Activated CD4-positive, alpha-beta memory T cell treated with anti-CD3 and anti-CD28 coated beads, Interleukin-2, amount 10 ng/mL, durations not matched to agents 7 days and 5 days (primary cell): Measurements from ENCODE around the gene HOOK1. TPM values are rescaled to one million over a fixed set of nuclear protein-coding genes. Genes with fewer than 3 reads are reported as not detected.

ENCODE experiments used
- CTCF ChIA-PET: fragments of 350-600 bp; sonication (Branson Sonifier 250); formaldehyde crosslinking; loops from one replicate; lab custom pipeline; 2021; ENCODE audit warnings: antibody characterized with exemption, inconsistent platforms; lab: Charles Lee
- POLR2A ChIA-PET: fragments of 350-600 bp; sonication (Branson Sonifier 250); formaldehyde crosslinking; loops from one replicate; lab custom pipeline; 2021; ENCODE audit warnings: antibody characterized with exemption; lab: Charles Lee
- DNase-seq: peaks from one replicate; pipeline ENCODE4 v3.0.0-alpha.2; 2020
- H3K27ac Mint-ChIP-seq: one replicate; pipeline ENCODE4 v1.8.0; 2021; ENCODE audit warnings: mild to moderate bottlenecking, mixed read lengths
- H3K27me3 Mint-ChIP-seq: one replicate; pipeline ENCODE4 v1.8.0; 2021; ENCODE audit warnings: mixed read lengths
- H3K36me3 Mint-ChIP-seq: one replicate; pipeline ENCODE4 v1.8.0; 2021; ENCODE audit warnings: low read depth, mixed read lengths
- H3K4me1 Mint-ChIP-seq: one replicate; pipeline ENCODE4 v1.8.0; 2021; ENCODE audit warnings: mixed read lengths
- H3K4me3 Mint-ChIP-seq: one replicate; pipeline ENCODE4 v1.8.0; 2021; ENCODE audit warnings: mild to moderate bottlenecking, mixed read lengths
- H3K9me3 Mint-ChIP-seq: one replicate; pipeline ENCODE4 v1.8.0; 2021; ENCODE audit warnings: mixed read lengths
- total RNA-seq, 2 experiments: library from RNA; stranded (reverse); gene quantifications; one replicate each; pipeline ENCODE4 v1.2.3, GENCODE V29; 2021

The HOOK1 gene
- total RNA-seq, 2 experiments from 2014 or later = 0.98 to 1.6 TPM

- ChIA-PET CTCF (no interaction called here), POLR2A (no interaction called here)
- H3K27ac Mint-ChIP-seq = no peak overlapping the region
- H3K4me3 Mint-ChIP-seq = no peak overlapping the region
- no peak for DNase-seq
- peaks cover 9% of the 10 kb centered on the region for H3K27me3 Mint-ChIP-seq
- H3K36me3 Mint-ChIP-seq = no peaks in the 10 kb centered on the region
- no peaks in the 10 kb centered on the region for H3K9me3 Mint-ChIP-seq
- no peaks in the 10 kb centered on the region for H3K4me1 Mint-ChIP-seq
Observed at GRCh38 chr1:59798600-59798999, 16.1 kb upstream of the HOOK1 start.

GRCh38 chr1:59803458-59804038 is 11.2 kb upstream of the HOOK1 start:
- ChIA-PET POLR2A (no interaction called here), CTCF (no interaction called here)
- no peaks in the 10 kb centered on the region for H3K4me1 Mint-ChIP-seq
- DNase-seq = no peak
- H3K4me3 Mint-ChIP-seq = no peak overlapping the region
- H3K9me3 Mint-ChIP-seq = no peaks in the 10 kb centered on the region
- H3K27ac Mint-ChIP-seq = no peak overlapping the region
- peaks cover 4% of the 10 kb centered on the region for H3K27me3 Mint-ChIP-seq
- no peaks in the 10 kb centered on the region for H3K36me3 Mint-ChIP-seq

- CTCF ChIA-PET = no interaction called here
- DNase-seq = no peak
- H3K27me3 Mint-ChIP-seq = peaks cover 10% of the 10 kb centered on the region
- POLR2A ChIA-PET = no interaction called here
- H3K4me3 Mint-ChIP-seq = no peak overlapping the region
- H3K36me3 Mint-ChIP-seq = no peaks in the 10 kb centered on the region
- no peaks in the 10 kb centered on the region for H3K9me3 Mint-ChIP-seq
- H3K27ac Mint-ChIP-seq = no peak overlapping the region
- H3K4me1 Mint-ChIP-seq = no peaks in the 10 kb centered on the region
Observed at GRCh38 chr1:59804301-59804700, 10.4 kb upstream of the HOOK1 start.

- no peaks in the 10 kb centered on the region for H3K9me3 Mint-ChIP-seq
- ChIA-PET CTCF (no interaction called here), POLR2A (interaction anchor here (1.2 kb wide), 1 partner anchor 10 kb away, joined by 3 read pairs; the partner anchor contains the start of gene HOOK1)
- no peak overlapping the region for H3K27ac Mint-ChIP-seq
- DNase-seq = no peak
- no peaks in the 10 kb centered on the region for H3K4me1 Mint-ChIP-seq
- no peak overlapping the region for H3K4me3 Mint-ChIP-seq
- H3K27me3 Mint-ChIP-seq = peaks cover 14% of the 10 kb centered on the region
- no peaks in the 10 kb centered on the region for H3K36me3 Mint-ChIP-seq
Observed at GRCh38 chr1:59805554-59805953, 9.2 kb upstream of the HOOK1 start.

GRCh38 chr1:59814180-59814900 is 409 bp upstream of the HOOK1 start:
- Mint-ChIP-seq H3K4me3 (peak overlapping the region; percentile 80), H3K9me3 (no peaks in the 10 kb centered on the region), H3K4me1 (peaks cover 7% of the 10 kb centered on the region), H3K27me3 (peaks cover 14% of the 10 kb centered on the region), H3K36me3 (no peaks in the 10 kb centered on the region), H3K27ac (no peak overlapping the region)
- ChIA-PET POLR2A (interaction anchor here (1.2 kb wide), 2 partner anchors 9 to 1031 kb away, joined by 3 read pairs; no protein-coding TSS in a partner anchor), CTCF (interaction anchor here (0.9 to 1.0 kb wide), 3 partner anchors 14 to 133 kb away, joined by 3 read pairs; no protein-coding TSS in a partner anchor)
- DNase-seq = peak; percentile 80

GRCh38 chr1:59815892-59816291 is 1.1 kb downstream of the HOOK1 start:
- POLR2A ChIA-PET = interaction anchor here (1.2 kb wide), 1 partner anchor 11 kb away, joined by 3 read pairs; no protein-coding TSS in a partner anchor
- no peak for DNase-seq
- CTCF ChIA-PET = no interaction called here
- Mint-ChIP-seq H3K4me1 (peaks cover 7% of the 10 kb centered on the region), H3K9me3 (no peaks in the 10 kb centered on the region), H3K27ac (no peak overlapping the region), H3K4me3 (no peak overlapping the region), H3K36me3 (no peaks in the 10 kb centered on the region), H3K27me3 (peaks cover 10% of the 10 kb centered on the region)

GRCh38 chr1:59816318-59816878 is 1.6 kb downstream of the HOOK1 start:
- Mint-ChIP-seq H3K36me3 (no peaks in the 10 kb centered on the region), H3K27ac (no peak overlapping the region), H3K9me3 (no peaks in the 10 kb centered on the region), H3K4me3 (no peak overlapping the region), H3K4me1 (peaks cover 7% of the 10 kb centered on the region), H3K27me3 (peaks cover 10% of the 10 kb centered on the region)
- ChIA-PET CTCF (no interaction called here), POLR2A (no interaction called here)
- DNase-seq = no peak

- H3K4me3 Mint-ChIP-seq = no peak overlapping the region
- no peak overlapping the region for H3K27ac Mint-ChIP-seq
- no peak for DNase-seq
- ChIA-PET POLR2A (no interaction called here), CTCF (interaction anchor here (0.8 to 1.0 kb wide), 2 partner anchors 128 to 151 kb away, joined by 3 read pairs; no protein-coding TSS in a partner anchor)
- no peaks in the 10 kb centered on the region for H3K36me3 Mint-ChIP-seq
- no peaks in the 10 kb centered on the region for H3K27me3 Mint-ChIP-seq
- H3K9me3 Mint-ChIP-seq = no peaks in the 10 kb centered on the region
- H3K4me1 Mint-ChIP-seq = no peaks in the 10 kb centered on the region
Observed at GRCh38 chr1:59819566-59820438, 5.1 kb downstream of the HOOK1 start.

- H3K27ac Mint-ChIP-seq = no peak overlapping the region
- H3K4me1 Mint-ChIP-seq = no peaks in the 10 kb centered on the region
- H3K27me3 Mint-ChIP-seq = no peaks in the 10 kb centered on the region
- no peaks in the 10 kb centered on the region for H3K36me3 Mint-ChIP-seq
- DNase-seq = no peak
- no peak overlapping the region for H3K4me3 Mint-ChIP-seq
- H3K9me3 Mint-ChIP-seq = no peaks in the 10 kb centered on the region
- POLR2A ChIA-PET = interaction anchor here (0.6 kb wide), 1 partner anchor 1855 kb away, joined by 3 read pairs; no protein-coding TSS in a partner anchor
- CTCF ChIA-PET = no interaction called here
Observed at GRCh38 chr1:59827055-59827643, 12.4 kb downstream of the HOOK1 start.

- no peak overlapping the region for H3K4me3 Mint-ChIP-seq
- H3K4me1 Mint-ChIP-seq = no peaks in the 10 kb centered on the region
- H3K36me3 Mint-ChIP-seq = no peaks in the 10 kb centered on the region
- no peak overlapping the region for H3K27ac Mint-ChIP-seq
- no peaks in the 10 kb centered on the region for H3K9me3 Mint-ChIP-seq
- CTCF ChIA-PET = interaction anchor here (1.3 kb wide), 1 partner anchor 14 kb away, joined by 3 read pairs; no protein-coding TSS in a partner anchor
- no peak for DNase-seq
- POLR2A ChIA-PET = no interaction called here
- H3K27me3 Mint-ChIP-seq = no peaks in the 10 kb centered on the region
Observed at GRCh38 chr1:59828160-59828559, 13.4 kb downstream of the HOOK1 start.

- Mint-ChIP-seq H3K27ac (no peak overlapping the region), H3K4me1 (no peaks in the 10 kb centered on the region), H3K36me3 (no peaks in the 10 kb centered on the region), H3K27me3 (no peaks in the 10 kb centered on the region), H3K4me3 (no peak overlapping the region), H3K9me3 (no peaks in the 10 kb centered on the region)
- ChIA-PET POLR2A (no interaction called here), CTCF (interaction anchor here (0.6 kb wide), 1 partner anchor 321 kb away, joined by 3 read pairs; no protein-coding TSS in a partner anchor)
- DNase-seq = no peak
Observed at GRCh38 chr1:59831529-59831928, 16.8 kb downstream of the HOOK1 start.

- Mint-ChIP-seq H3K9me3 (no peaks in the 10 kb centered on the region), H3K4me3 (no peak overlapping the region), H3K27ac (no peak overlapping the region), H3K4me1 (no peaks in the 10 kb centered on the region), H3K36me3 (no peaks in the 10 kb centered on the region), H3K27me3 (no peaks in the 10 kb centered on the region)
- ChIA-PET CTCF (no interaction called here), POLR2A (no interaction called here)
- no peak for DNase-seq
Observed at GRCh38 chr1:59833022-59833421, 18.3 kb downstream of the HOOK1 start.
